Measurements from ENCODE around the gene KIAA1958.

DNA sequence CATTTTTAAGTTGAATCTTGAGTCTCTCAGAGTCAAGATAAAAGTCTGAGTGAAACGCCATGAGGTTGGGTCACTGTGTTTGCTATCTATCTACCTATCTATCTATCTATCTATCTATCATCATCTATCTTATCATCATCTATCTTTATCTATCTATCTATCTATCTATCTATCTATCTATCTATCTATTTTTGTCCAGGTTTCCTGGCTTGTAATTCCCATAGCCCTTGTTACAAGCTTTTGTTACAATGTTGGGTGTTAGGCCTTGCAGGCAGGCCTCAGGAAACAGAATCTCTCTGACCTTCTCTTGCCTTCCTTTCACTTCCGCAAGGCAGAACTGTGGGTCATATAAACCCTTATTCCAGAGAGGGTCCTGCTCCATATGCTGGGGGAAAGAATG is 12.6 kb upstream of the KIAA1958 start:
- TF ChIP-seq FOXK2 (IDR thresholded peaks at IDR 0.05) (no peak), LEF1 (IDR thresholded peaks at IDR 0.05; ENCODE audit: borderline replicate concordance) (no peak), ARNT (IDR thresholded peaks at IDR 0.05) (no peak), SP1 (IDR thresholded peaks at IDR 0.05) (no peak), ELF4 (IDR thresholded peaks at IDR 0.05) (no peak), SUZ12 (IDR thresholded peaks at IDR 0.05) (no peak), FOXM1 (IDR thresholded peaks at IDR 0.05; ENCODE audit: borderline replicate concordance) (no peak), ZNF384 (IDR thresholded peaks at IDR 0.05) (no peak)
